ENCODE measurements around the gene TMPRSS7.

The TMPRSS7 gene

GRCh38 chr3:112111785-112112402, 77.4 kb downstream of the TMPRSS7 start:
- peak; percentile 56 for DNase-seq

GRCh38 chr3:112114576-112115160, 80.1 kb downstream of the TMPRSS7 start:
- DNase-seq, result no peak

GRCh38 chr3:112115161-112115739, 80.7 kb downstream of the TMPRSS7 start:
- DNase-seq, result no peak

GRCh38 chr3:112115806-112116383, 81.4 kb downstream of the TMPRSS7 start:
- DNase-seq, result no peak

GRCh38 chr3:112116748-112117186, 82.2 kb downstream of the TMPRSS7 start:
- no peak for DNase-seq

GRCh38 chr3:112117415-112117814, 82.9 kb downstream of the TMPRSS7 start:
- no peak for DNase-seq

- no peak for DNase-seq
These were observed 83.5 kb downstream of the TMPRSS7 start for GRCh38 chr3:112117841-112118571.

GRCh38 chr3:112119962-112120836, 85.7 kb downstream of the TMPRSS7 start:
- no peak for DNase-seq

- DNase-seq, result no peak
These were observed 87.3 kb downstream of the TMPRSS7 start for GRCh38 chr3:112121577-112122547.

- DNase-seq, result no peak
These were observed 88.3 kb downstream of the TMPRSS7 start for GRCh38 chr3:112122870-112123269.

- no peak for DNase-seq
These were observed 89.0 kb downstream of the TMPRSS7 start for GRCh38 chr3:112123548-112123947.

- DNase-seq, result no peak
These were observed 90.5 kb downstream of the TMPRSS7 start for GRCh38 chr3:112124907-112125607.

GRCh38 chr3:112126511-112126911, 92.0 kb downstream of the TMPRSS7 start:
- DNase-seq, result no peak

GRCh38 chr3:112127522-112128494, 93.3 kb downstream of the TMPRSS7 start:
- DNase-seq, result no peak

GRCh38 chr3:112128843-112129727, 94.5 kb downstream of the TMPRSS7 start:
- DNase-seq, result no peak

- no peak for DNase-seq
These were observed 95.5 kb downstream of the TMPRSS7 start for GRCh38 chr3:112129925-112130637.

- no peak for DNase-seq
These were observed 96.1 kb downstream of the TMPRSS7 start for GRCh38 chr3:112130638-112130993.
